COLO668 (cell line): ENCODE data around the gene MCM10.

Experiments
- DNase-seq: peaks from one replicate; lab custom pipeline; 2025; ENCODE audit not compliant: unreplicated experiment; lab: John Stamatoyannopoulos, UW

MCM10 gene

DNA sequence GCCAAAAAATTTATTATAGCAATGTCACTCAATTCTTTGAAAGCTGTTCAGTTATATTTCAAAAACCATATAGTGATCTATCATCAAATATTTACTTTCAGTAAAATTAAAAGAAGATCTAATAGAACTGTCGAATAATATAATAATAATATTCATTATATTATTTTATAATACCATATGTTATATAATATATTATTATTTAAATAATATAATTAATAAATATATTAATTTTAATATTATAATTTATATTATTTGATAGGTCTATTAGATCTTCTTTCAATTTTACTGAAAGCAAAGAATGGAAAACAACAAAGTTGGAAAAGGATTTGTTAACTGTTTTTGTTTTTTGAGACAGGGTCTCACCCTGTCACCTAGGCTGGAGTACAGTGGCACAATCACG lies 95.3 kb downstream of the MCM10 start:
- DNase-seq: no peak

DNA sequence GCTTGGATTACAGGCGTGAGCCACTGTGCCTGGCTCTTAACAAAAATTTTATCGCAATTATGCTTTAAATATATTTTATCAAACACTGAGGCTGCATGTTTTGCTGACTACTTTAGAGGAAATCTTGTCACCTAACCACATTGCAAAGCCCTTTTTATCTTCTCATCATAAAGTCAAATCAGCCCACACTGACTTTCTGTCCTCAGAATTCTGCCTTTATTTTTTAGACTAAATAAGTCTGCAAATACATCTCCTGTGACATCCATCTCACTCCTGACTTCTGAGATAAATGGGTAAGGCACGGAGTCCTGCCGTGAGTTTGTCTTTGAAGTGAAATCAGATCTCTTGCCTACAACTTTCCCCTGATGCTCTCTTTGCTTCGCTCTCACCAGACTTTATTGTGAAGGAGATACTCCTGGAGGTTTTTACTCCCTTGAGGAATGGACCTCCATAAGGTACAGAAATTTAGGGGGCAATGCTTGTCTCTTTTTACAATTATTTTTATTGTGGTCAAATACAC lies 96.3 kb downstream of the MCM10 start:
- no peak for DNase-seq
